Measurements from ENCODE around the gene PIK3CB. TPM values are rescaled to one million over a fixed set of nuclear protein-coding genes. Genes with fewer than 3 reads are reported as not detected.

Gene PIK3CB
- total and polyA plus RNA-seq, 4 donors, result 4.7 to 15.9 (median 11.1) TPM

DNA sequence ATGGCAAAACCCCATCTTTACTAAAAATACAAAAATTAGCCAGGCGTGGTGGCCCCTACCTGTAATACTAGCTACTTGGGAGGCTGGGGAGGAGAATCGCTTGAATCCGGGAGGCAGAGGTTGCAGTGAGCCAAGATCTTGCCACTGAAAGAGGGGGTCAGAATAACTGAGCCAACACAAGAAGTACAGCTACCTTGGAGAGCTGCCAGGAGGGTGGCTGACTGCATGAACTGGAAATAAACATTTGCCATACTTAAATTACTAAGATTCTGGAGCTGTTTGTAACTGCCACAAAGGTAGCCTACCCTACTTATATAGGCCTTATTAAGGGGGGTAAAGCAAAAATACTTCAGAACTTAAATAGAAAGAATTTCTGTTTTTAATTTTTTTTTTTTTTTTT is 15.4 kb upstream of the PIK3CB start:
- no peak overlapping the region for H3K9ac ChIP-seq (ENCODE audit: low read depth in 1 of 2, low read length in 2 of 2)
- DNase-seq (ENCODE audit: low spot score), result no peak
- no peaks in the 10 kb centered on the region for H3K9me3 ChIP-seq (ENCODE audit: control insufficient read depth in 4 of 4, low read length in 3 of 4)
- H3K36me3 ChIP-seq (ENCODE audit: control insufficient read depth in 4 of 4, insufficient read depth in 3 of 4, low read depth in 1 of 4, low read length in 3 of 4), result no peaks in the 10 kb centered on the region
- no peaks in the 10 kb centered on the region for H3K4me1 ChIP-seq (ENCODE audit: control insufficient read depth in 4 of 4, insufficient read depth in 4 of 4, low read length in 3 of 4)
- no peak overlapping the region for H3K27ac ChIP-seq (ENCODE audit: low read depth in 1 of 2, low read length in 2 of 2)
- 87% methylated on average over 3 of the region's 3 CpGs for WGBS
- no peak for TF ChIP-seq CTCF (IDR thresholded peaks at IDR 0.05; ENCODE audit: low read depth, low read length, missing input control)
- no peak for TF ChIP-seq HNF4G (IDR thresholded peaks at IDR 0.05)
- TF ChIP-seq, protein P1, sequence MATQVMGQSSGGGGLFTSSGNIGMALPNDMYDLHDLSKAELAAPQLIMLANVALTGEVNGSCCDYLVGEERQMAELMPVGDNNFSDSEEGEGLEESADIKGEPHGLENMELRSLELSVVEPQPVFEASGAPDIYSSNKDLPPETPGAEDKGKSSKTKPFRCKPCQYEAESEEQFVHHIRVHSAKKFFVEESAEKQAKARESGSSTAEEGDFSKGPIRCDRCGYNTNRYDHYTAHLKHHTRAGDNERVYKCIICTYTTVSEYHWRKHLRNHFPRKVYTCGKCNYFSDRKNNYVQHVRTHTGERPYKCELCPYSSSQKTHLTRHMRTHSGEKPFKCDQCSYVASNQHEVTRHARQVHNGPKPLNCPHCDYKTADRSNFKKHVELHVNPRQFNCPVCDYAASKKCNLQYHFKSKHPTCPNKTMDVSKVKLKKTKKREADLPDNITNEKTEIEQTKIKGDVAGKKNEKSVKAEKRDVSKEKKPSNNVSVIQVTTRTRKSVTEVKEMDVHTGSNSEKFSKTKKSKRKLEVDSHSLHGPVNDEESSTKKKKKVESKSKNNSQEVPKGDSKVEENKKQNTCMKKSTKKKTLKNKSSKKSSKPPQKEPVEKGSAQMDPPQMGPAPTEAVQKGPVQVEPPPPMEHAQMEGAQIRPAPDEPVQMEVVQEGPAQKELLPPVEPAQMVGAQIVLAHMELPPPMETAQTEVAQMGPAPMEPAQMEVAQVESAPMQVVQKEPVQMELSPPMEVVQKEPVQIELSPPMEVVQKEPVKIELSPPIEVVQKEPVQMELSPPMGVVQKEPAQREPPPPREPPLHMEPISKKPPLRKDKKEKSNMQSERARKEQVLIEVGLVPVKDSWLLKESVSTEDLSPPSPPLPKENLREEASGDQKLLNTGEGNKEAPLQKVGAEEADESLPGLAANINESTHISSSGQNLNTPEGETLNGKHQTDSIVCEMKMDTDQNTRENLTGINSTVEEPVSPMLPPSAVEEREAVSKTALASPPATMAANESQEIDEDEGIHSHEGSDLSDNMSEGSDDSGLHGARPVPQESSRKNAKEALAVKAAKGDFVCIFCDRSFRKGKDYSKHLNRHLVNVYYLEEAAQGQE (IDR thresholded peaks at IDR 0.05), result no peak
- no peak for TF ChIP-seq FOXA2 (IDR thresholded peaks at IDR 0.05)
- TF ChIP-seq EGR1 (IDR thresholded peaks at IDR 0.05; ENCODE audit: low read depth in 2 of 2), result no peak
- no peak for TF ChIP-seq JUND (IDR thresholded peaks at IDR 0.05)
- TF ChIP-seq HNF4A (conservative IDR thresholded peaks at IDR 0.05), result no peak
- no peak for TF ChIP-seq SP1 (IDR thresholded peaks at IDR 0.05)
- TF ChIP-seq YY1 (IDR thresholded peaks at IDR 0.05), result no peak
- TF ChIP-seq RAD21 (IDR thresholded peaks at IDR 0.05), result no peak
- no peak for TF ChIP-seq TAF1 (conservative IDR thresholded peaks at IDR 0.05)
- no peak for TF ChIP-seq NR2F2 (IDR thresholded peaks at IDR 0.05)
- no peak for TF ChIP-seq RXRA (IDR thresholded peaks at IDR 0.05)
- no peak for TF ChIP-seq FOXA1 (IDR thresholded peaks at IDR 0.05)
- H3K27me3 ChIP-seq (ENCODE audit: control insufficient read depth in 4 of 4, insufficient read depth in 4 of 4, low read length in 3 of 4), result no peaks in the 10 kb centered on the region
- no peak overlapping the region for H3K4me3 ChIP-seq (ENCODE audit: low read depth in 1 of 3, low read length in 3 of 3)

DNA sequence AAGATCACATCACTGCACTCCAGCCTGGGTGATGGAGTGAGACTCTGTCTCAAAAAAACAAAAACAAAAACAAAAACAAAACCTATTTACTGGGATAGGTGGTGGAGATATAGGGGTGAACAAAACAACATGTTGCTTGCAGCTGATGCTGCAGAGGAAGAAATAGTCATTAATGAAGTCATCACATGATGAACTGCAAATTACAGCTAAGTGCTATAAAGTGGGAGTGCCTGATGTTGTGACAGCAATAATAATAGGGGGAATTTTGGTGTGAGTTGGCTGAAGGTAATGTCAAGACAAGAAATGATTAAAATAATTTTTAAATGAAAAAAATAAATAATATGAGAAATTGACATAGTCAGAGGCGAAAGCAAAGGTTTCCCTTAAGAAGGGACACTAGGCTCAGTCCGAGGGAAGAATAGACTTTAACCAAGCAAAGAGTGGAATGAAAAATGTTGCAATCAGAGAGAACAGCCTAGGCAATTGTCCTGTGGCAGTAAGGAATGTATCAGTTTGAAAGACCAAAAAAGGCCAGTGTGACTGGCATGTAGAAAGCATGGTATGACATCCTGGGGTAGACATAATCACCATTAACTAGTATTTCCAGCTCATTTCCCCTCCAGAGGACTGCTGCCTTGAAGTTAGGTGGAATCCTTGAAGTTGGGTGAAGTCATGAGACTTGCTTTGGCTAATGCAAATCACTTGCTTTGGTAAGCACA is 14.7 kb upstream of the PIK3CB start:
- Histone ChIP-seq H3K9ac (ENCODE audit: low read depth in 1 of 2, low read length in 2 of 2) (no peak overlapping the region), H3K36me3 (ENCODE audit: control insufficient read depth in 4 of 4, insufficient read depth in 3 of 4, low read depth in 1 of 4, low read length in 3 of 4) (no peaks in the 10 kb centered on the region), H3K4me1 (ENCODE audit: control insufficient read depth in 4 of 4, insufficient read depth in 4 of 4, low read length in 3 of 4) (no peaks in the 10 kb centered on the region), H3K27me3 (ENCODE audit: control insufficient read depth in 4 of 4, insufficient read depth in 4 of 4, low read length in 3 of 4) (no peaks in the 10 kb centered on the region), H3K4me3 (ENCODE audit: low read depth in 1 of 3, low read length in 3 of 3) (no peak overlapping the region), H3K9me3 (ENCODE audit: control insufficient read depth in 4 of 4, low read length in 3 of 4) (no peaks in the 10 kb centered on the region), H3K27ac (ENCODE audit: low read depth in 1 of 2, low read length in 2 of 2) (no peak overlapping the region)
- no peak for DNase-seq (ENCODE audit: low spot score)
- TF ChIP-seq FOXA1 (IDR thresholded peaks at IDR 0.05), result no peak
- no peak for TF ChIP-seq HNF4G (IDR thresholded peaks at IDR 0.05)
- no peak for TF ChIP-seq SP1 (IDR thresholded peaks at IDR 0.05)
- no peak for TF ChIP-seq HNF4A (conservative IDR thresholded peaks at IDR 0.05)
- no peak for TF ChIP-seq RXRA (IDR thresholded peaks at IDR 0.05)
- TF ChIP-seq CTCF (IDR thresholded peaks at IDR 0.05; ENCODE audit: low read depth, low read length, missing input control), result no peak
- TF ChIP-seq JUND (IDR thresholded peaks at IDR 0.05), result no peak
- no peak for TF ChIP-seq ZBTB33 (IDR thresholded peaks at IDR 0.05)
- TF ChIP-seq NR2F2 (IDR thresholded peaks at IDR 0.05), result no peak
- no peak for TF ChIP-seq EGR1 (IDR thresholded peaks at IDR 0.05; ENCODE audit: low read depth in 2 of 2)
- TF ChIP-seq, protein P2, sequence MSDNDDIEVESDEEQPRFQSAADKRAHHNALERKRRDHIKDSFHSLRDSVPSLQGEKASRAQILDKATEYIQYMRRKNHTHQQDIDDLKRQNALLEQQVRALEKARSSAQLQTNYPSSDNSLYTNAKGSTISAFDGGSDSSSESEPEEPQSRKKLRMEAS (IDR thresholded peaks at IDR 0.05), result no peak
- TF ChIP-seq RAD21 (IDR thresholded peaks at IDR 0.05), result no peak
- TF ChIP-seq, protein P1 (IDR thresholded peaks at IDR 0.05), result no peak
- no peak for TF ChIP-seq FOXA2 (IDR thresholded peaks at IDR 0.05)
- WGBS, result 70% methylated on average over 2 of the region's 2 CpGs

Measured in liver (tissue), 9 donors.